ENCODE results near the gene THUMPD1. TPM values are rescaled to one million over a fixed set of nuclear protein-coding genes. Genes with fewer than 3 reads are reported as not detected.

THUMPD1 gene
- total and polyA plus RNA-seq, 2 of the 8 experiments (the other 6 are each of a cell fraction or from before 2014, with no cell fraction given), result 31.6 to 49.4 TPM

DNA sequence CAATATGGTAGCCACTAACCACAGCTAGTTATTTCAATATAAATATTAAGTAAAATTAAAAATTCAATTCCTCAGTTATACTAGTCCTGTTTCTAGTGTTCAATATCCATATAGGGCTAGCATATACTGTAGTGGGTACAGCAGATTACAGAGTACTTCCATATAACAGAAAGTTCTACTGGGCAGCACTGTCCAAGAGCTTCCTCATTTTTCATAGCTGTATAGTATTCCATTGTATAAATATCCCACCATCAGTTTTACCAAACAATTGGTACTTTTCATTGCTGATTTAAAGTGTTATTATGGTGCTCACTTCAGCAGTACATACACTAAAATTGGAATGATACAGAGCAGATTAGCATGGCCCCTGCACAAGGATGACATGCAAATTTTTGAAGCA is 42.6 kb upstream of the THUMPD1 start:
- no peak overlapping the region for H3K27ac ChIP-seq (ENCODE audit: low read depth, low read length)
- H4K8ac ChIP-seq (ENCODE audit: extremely low read depth, insufficient read depth, low read length), result no peak overlapping the region
- no peaks in the 10 kb centered on the region for H3K9me3 ChIP-seq (ENCODE audit: insufficient read depth in 2 of 2, low read depth in 1 of 2, low read length in 1 of 2)
- no peak overlapping the region for H3K9ac ChIP-seq (replicated peaks in 1 of 4; ENCODE audit: extremely low read depth in 1 of 4, low read depth in 3 of 4, low read length in 3 of 4)
- no peak overlapping the region for H2BK5ac ChIP-seq (ENCODE audit: low read depth, low read length)
- no peak overlapping the region for H3K4me2 ChIP-seq (ENCODE audit: insufficient read depth in 1 of 2, low read depth in 2 of 2, low read length in 2 of 2)
- no peak overlapping the region for H3K14ac ChIP-seq (ENCODE audit: insufficient read length)
- no peak overlapping the region for H2AK5ac ChIP-seq (ENCODE audit: low read depth, low read length)
- ChIA-PET CTCF (ENCODE audit: partially characterized antibody) (interaction anchor here (1.9 kb wide), 1 partner anchor 9 kb away, joined by 7 read pairs; no protein-coding TSS in a partner anchor), POLR2A (ENCODE audit: partially characterized antibody) (no interaction called here)
- H2BK120ac ChIP-seq (replicated peaks; ENCODE audit: low read depth, low read length), result no peak overlapping the region
- no peak for DNase-seq (ENCODE audit: low read depth in 1 of 2, low spot score in 2 of 2)
- no peak overlapping the region for H2BK15ac ChIP-seq (ENCODE audit: low read length)
- H3K4me1 ChIP-seq (replicated peaks in 1 of 4; ENCODE audit: control insufficient read depth in 3 of 4, insufficient read depth in 4 of 4, low read length in 3 of 4), result no peaks in the 10 kb centered on the region
- no peak overlapping the region for H3K4me3 ChIP-seq (ENCODE audit: extremely low read depth in 1 of 4, insufficient read depth in 2 of 4, low read depth in 3 of 4, low read length in 4 of 4)
- FAIRE-seq, result no peak
- H2BK12ac ChIP-seq (ENCODE audit: low read depth, low read length), result no peak overlapping the region
- no peak overlapping the region for H3K23ac ChIP-seq (ENCODE audit: insufficient read length)
- H3K4ac ChIP-seq (replicated peaks; ENCODE audit: insufficient read length, low read depth, low read length), result no peak overlapping the region
- no peaks in the 10 kb centered on the region for H3K79me2 ChIP-seq (ENCODE audit: control insufficient read depth in 1 of 2, insufficient read depth in 2 of 2, low read length in 2 of 2)
- H3K36me3 ChIP-seq (ENCODE audit: control insufficient read depth in 2 of 4, insufficient read depth in 4 of 4, low read length in 3 of 4), result no peaks in the 10 kb centered on the region
- no peak overlapping the region for H3K18ac ChIP-seq (ENCODE audit: extremely low read depth, low read length)
- TF ChIP-seq SP4 (IDR thresholded peaks at IDR 0.05; ENCODE audit: low read length) (no peak), MAFK (IDR thresholded peaks at IDR 0.05; ENCODE audit: low read depth, low read length) (no peak), KDM1A (IDR thresholded peaks at IDR 0.05; ENCODE audit: borderline replicate concordance, low read length) (no peak), SIRT6 (IDR thresholded peaks at IDR 0.05; ENCODE audit: low read length) (no peak), CBX5 (IDR thresholded peaks at IDR 0.05; ENCODE audit: low read depth, low read length) (no peak), SIN3A (conservative IDR thresholded peaks at IDR 0.05 in 1 of 2, IDR thresholded peaks at IDR 0.05 in 1 of 2; ENCODE audit: low read depth in 1 of 2, low read length in 2 of 2) (no peak), JUN (IDR thresholded peaks at IDR 0.05; ENCODE audit: low read depth, low read length) (no peak), NANOG (IDR thresholded peaks at IDR 0.05; ENCODE audit: insufficient read depth, low read depth, low read length, poor library complexity, severe bottlenecking) (no peak), PHF8 (conservative IDR thresholded peaks at IDR 0.05; ENCODE audit: low read depth, low read length) (no peak), TCF12 (IDR thresholded peaks at IDR 0.05; ENCODE audit: low read depth, low read length) (no peak), KDM4A (IDR thresholded peaks at IDR 0.05; ENCODE audit: low read depth, low read length, severe bottlenecking) (no peak), RAD21 (IDR thresholded peaks at IDR 0.05 in 1 of 2, conservative IDR thresholded peaks at IDR 0.05 in 1 of 2; ENCODE audit: low read depth in 2 of 2, low read length in 2 of 2) (no peak), SRF (IDR thresholded peaks at IDR 0.05; ENCODE audit: low read depth, low read length) (no peak), CHD1 (IDR thresholded peaks at IDR 0.05; ENCODE audit: low read depth, low read length) (no peak), BRCA1 (IDR thresholded peaks at IDR 0.05; ENCODE audit: low read depth, low read length) (no peak), EP300 (IDR thresholded peaks at IDR 0.05; ENCODE audit: borderline replicate concordance in 1 of 2, low read depth in 2 of 2, low read length in 2 of 2) (no peak)
- no peak overlapping the region for H3K56ac ChIP-seq (replicated peaks; ENCODE audit: insufficient read length, low read depth, low read length)
- no peaks in the 10 kb centered on the region for H3K27me3 ChIP-seq (replicated peaks in 1 of 4; ENCODE audit: control insufficient read depth in 3 of 4, extremely low read depth in 1 of 4, insufficient read depth in 3 of 4, low read length in 3 of 4)
- H3K79me1 ChIP-seq (ENCODE audit: low read depth, low read length), result no peaks in the 10 kb centered on the region
- H3K23me2 ChIP-seq (ENCODE audit: low read depth, low read length), result no peaks in the 10 kb centered on the region
- H4K20me1 ChIP-seq (replicated peaks in 1 of 2; ENCODE audit: control insufficient read depth in 1 of 2, insufficient read depth in 2 of 2, low read length in 2 of 2), result no peaks in the 10 kb centered on the region
- H4K91ac ChIP-seq (replicated peaks; ENCODE audit: insufficient read length, low read length), result no peak overlapping the region
- H4K5ac ChIP-seq (ENCODE audit: insufficient read length, low read depth, low read length), result no peak overlapping the region
- no peak overlapping the region for H2AFZ ChIP-seq (ENCODE audit: low read length)
- no peak overlapping the region for H2BK20ac ChIP-seq (ENCODE audit: low read length)
